ENCODE measurements around the gene NTRK1.
A peak's percentile ranks its signal among the peaks of the same experiment; 100 is the strongest.
"Not testable (repeated sequence)": the region's sequence is repeated elsewhere in the genome, so short reads cannot be mapped to it uniquely, and the experiment has no call there.

NTRK1 gene

DNA sequence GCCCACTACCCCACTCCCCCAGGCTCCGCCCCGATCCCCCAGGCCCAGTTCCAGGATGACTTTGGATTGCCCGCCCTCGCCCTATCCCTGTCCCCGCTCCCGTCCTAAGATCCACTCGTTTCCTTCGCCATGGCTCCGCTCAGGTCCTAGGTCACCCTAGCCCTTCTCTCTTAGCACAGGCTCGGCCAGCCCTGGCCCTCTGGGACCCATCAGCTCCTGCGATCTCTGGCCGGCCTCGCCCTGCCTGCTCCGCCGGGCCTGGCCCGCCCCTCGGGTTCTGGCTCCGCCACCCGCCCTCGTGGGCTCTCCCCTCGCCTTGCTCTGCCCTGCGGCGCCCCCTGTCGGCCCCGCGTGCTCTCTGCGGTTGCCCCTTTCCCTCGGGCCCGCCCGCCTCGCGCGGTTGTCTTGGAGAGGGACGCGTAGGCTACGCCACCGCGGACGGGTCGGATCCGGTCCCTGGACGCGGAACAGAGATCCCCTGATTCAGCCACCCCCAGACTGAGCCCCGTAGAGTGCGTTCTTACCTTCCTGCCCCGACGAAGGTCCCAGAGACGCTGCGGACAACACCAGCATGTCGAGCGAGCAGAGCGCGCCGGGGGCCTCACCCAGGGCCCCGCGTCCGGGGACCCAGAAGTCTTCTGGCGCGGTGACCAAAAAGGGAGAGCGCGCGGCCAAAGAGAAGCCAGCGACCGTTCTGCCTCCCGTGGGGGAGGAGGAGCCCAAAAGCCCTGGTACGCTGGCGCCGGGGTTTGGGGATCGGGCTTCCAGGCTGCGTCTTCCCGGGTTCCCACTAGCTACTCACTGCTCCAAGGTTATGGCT lies 59.8 kb downstream of the NTRK1 start, which contains the start of gene LRRC71:
Gene LRRC71, plus strand, starts transcription at position 400 of the 820 bp plus-strand sequence. Its CDS starts 172 bp downstream, at position 572.
- peak; percentile 76 for DNase-seq

DNA sequence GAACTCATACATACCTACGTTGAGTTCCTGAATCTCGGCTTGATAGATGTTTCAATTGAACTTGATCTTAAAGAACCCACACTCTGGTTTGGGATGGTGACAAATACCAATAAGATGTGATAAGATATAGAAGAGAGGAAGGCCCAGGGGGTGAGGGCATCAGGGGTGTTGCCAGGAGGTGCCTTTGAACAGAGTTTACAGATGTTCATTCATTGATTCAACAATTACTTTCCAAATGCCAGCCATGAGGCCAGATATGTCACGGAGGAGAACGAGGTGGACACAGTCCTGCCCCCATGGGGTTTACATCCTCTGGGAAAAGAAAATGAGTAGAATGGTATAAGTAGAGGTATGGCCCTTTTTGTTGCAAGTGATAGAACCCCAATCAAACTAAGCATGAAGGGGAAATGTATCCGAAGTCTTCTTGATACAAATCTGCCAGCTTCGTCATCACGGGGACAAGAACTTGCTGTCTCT lies 60.4 kb downstream of the NTRK1 start:
- DNase-seq: no peak

DNA sequence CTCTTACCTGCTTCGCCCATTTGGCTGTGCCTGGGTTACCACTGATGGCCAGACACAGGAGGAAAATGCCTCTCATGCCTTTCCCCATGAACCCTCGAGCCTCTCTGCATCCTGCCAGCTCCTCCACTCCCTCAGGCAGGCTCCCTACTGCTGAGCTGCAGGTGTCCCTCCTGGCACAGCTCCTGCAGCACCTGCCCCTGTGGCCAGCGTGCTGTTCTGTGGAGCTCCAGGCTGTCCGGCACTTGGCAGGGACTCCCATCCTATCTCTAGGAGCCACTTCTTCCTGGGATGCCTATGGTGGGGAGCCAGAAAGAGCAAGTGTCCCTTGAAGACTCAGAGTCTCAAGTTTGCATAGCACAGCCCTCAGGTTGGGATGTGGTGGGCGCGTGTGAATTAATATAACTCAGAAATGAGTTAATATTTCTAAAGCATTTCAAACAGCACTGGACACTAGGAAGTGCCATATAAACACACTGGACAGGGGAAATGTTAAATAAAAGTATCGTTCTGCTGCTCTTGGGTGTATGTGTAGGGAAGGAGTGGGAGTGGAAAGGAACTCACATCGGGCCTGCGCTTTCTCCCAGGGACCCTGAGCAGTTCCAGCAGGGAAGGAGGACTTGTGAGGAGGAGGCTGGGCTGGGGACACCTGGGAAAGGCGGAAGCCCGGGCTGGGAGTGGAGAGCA lies 62.5 kb downstream of the NTRK1 start:
- peak; percentile 67 for DNase-seq

DNA sequence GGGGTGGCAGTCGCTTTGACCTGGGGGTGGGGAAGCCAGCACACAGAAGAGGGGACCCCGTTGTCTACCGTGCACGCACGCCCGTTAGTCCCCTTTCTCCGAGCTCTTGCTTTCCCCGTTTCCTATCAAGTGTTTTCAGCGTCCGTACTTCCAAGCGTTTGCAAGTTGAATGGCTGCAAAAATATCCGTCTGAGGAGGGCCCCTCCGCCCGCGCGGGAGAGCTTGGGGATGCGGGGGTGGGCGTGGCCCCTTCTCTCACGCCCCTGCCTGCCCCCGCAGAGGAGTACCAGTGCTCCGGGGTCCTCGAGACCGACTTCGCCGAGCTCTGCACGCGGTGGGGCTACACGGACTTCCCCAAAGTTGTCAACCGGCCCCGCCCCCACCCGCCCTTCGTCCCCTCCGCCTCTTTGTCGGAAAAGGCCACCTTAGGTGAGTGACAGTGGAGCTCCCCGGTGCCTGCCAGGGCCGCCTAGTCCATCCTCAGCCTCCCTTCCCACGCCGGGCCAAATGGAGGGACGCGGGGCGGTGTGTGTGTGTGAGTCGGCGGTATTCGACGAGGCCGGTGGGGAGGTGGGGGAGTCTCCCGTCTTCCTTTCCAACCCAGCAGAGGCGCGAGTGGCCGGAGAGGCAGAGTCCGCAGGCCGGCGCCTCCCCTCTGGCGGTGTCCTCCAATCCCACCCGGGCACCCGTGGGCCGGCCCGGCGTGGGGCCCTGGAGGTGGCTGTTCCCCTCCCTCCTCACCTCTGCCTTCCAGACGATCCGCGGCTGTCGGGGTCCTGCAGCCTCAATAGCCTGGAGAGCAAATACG lies 63.2 kb downstream of the NTRK1 start:
- peak; percentile 5 for DNase-seq

DNA sequence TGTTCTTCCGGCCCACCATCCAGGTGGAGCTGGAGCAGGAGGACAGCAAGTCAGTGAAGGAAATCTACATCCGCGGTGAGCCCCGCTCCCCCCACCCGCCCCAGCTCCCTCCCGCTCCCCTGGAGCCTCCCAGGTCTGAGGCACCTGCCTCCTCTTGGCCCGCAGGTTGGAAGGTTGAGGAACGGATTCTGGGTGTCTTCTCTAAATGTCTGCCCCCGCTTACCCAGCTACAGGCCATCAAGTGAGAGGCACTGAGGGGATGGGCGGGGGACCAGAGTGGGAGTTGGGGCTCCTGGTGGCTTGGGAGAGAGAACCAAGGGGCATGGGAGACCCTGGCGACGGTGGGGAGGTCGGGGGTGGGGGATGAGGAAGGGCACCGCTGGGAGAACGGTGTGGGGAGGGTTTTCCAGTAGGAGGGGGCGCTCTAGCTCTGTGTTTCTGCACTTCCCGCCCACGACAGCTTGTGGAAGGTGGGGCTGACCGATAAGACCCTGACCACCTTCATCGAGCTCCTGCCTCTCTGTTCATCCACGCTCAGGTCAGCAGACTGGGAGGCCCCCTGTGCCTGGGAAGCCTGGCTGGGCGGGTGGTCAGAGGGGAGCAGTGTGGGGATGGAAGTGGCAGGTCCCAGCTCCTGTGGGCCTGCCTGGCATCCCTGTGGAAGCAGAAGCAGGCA lies 64.0 kb downstream of the NTRK1 start:
- DNase-seq: no peak

DNA sequence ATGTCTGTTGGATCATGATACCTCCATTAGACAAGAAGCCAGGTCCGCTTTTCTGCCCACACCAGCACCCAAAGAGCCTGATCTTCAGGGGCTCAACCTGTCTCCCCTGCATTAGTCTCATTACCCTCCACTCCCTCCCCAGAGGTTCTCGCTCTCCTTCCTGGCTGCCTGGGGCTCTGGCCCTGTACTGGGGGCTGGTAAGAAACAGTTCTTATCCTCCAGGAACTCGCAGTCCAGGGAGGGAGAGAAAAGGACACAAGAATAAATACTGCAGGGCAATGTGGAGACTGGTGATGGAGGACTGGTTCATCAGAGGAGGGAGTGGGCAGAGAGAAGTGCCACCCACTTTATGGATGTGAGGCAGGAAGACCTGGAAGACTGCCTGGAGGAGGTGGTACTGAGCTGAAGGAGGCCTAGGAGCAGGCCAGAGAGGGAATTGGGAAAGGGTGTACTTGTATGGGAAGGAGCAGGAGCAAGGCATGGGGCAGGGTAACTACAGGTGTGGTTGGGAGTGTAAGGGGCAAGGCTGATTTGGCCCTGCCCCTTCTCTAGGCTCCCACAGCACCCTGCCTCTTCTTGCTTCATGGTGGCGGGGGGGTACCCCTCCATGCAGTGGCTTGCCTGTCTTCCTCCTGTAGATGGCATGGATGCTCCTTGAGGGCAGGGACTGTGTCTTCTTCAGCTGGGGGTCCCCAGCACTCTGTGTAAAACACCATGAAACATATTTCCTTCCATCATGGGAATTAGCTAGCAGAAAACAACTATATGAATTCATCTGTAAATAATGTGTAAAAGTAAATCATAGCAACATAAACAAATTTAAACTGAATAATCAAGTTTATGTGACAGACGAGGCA lies 64.7 kb downstream of the NTRK1 start:
- DNase-seq: no peak

DNA sequence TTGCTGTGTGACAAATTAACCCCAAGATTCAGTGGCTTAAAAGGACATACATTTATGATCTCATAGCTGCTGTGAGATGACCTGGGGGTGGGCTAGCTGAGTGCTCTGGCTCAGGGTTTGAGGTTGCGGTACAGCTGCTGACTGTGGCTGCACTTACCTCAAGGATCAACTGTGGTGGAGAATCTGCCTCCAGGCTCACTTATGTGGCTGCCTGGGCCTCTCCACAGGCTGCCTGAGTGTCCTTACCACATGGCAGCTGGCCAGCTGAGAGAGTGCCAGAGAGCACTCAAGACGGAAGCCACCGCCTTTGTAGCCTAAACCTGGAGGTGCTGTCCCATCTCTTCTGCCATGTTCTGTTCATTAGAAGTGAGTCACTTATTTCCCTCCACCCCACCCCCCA lies 65.5 kb downstream of the NTRK1 start:
- no peak for DNase-seq

DNA sequence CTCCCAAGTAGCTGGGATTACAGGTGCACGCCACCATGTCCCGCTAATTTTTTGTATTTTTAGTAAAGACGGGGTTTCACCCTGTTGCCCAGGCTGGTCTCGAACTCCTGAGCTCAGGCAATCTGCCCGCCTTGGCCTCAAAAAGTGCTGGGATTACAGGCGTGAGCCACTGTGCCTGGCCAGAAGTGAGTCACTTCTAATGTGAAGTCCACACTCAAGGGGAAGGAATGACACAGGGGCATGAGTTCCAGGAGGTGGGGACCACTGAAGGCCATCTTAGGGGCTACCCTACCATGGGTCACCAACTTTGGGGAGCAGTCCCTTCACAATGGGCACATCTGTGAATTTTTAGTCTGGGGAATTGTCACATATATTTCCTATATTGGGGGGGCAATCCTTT lies 66.0 kb downstream of the NTRK1 start:
- not testable (repeated sequence) for DNase-seq

DNA sequence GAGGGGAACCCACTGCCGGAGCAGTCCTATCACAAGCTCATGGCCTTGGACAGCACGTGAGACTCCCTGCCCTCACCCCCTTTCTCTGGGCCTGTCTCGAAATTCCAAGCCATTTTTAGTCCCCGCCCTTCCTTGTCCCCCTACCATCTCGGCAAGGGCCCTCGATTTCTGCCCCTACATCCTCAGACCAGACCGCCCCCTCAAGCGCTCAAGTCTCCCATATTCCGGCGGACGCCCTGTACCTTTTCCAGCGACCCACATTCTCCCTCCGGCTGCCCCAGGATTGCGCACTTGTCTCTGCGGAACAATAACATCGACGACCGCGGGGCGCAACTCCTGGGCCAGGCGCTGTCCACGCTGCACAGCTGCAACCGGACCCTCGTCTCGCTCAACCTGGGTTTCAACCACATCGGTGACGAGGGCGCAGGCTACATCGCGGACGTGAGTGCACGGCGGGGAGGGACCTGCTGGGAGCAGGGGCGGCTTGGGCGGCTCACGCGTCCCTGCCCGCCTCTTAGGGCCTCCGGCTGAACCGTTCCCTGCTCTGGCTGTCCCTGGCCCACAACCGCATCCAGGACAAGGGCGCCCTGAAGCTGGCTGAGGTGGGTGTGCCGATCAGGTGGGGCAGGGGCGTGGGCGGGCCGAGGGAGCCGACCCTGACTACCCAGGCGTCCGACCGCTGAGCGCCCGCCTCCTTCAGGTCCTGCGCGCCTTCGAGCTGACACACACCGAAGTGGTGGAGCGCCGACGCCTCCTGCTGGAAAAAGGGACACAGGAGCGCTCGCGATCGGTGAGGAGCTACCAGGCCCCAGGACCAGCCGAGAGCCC lies 66.8 kb downstream of the NTRK1 start:
- peak; percentile 64 for DNase-seq

DNA sequence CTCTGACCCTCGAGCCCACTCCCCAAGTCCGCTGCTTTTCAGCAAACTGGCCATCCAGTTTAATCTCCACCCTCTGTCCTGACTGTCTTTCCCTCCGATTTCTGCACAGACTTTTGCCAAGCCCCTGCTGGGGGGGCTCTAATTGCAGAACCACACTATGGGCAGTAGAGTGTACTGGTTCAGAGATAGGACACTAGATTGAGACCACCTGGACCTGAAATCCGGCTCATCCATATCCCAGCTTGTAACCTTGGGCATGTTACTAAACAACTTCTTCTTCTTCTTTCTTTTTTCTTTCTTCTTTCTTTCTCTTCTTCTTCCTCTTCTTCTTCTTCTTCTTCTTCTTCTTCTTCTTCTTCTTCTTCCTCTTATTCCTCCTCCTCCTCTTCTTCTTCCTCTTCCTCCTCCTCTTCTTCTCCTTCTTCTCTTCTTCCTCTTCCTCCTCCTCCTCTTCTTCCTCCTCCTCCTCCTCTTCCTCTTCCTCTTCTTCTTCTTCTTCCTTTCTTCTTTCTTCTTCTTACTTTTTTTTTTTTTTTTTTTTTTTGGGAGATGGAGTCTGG lies 67.5 kb downstream of the NTRK1 start:
- DNase-seq: no peak

DNA sequence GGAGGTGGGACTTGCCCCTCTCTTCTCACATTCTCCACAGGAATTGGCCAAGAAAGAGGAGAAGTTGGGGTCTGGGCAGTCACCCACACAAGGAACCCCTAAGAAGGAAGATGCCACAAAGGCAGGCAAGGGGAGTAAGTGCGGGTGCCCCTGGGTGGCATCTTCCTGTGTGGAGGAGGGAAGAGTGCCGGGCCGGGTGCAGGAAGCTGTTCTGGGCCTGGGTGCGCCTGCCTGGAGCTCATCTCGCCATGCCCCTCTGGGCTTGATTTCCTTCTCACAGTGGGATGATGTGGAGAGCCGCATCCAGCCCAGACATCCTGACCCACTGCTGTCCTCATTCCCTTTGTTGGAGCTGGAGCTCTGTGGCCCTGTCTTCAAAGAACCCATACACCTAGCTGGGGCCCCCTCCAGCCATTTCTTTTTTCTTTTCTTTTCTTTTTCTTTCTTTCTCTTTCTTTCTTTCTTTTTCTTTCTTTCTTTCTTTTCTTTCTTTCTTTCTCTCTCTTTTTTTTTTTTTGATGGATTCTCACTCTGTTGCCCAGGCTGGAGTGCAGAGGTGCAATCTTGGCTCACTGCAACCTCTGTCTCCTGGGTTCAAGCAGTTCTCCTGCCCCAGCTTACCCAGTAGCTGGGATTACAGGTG lies 69.1 kb downstream of the NTRK1 start:
- no peak for DNase-seq

DNA sequence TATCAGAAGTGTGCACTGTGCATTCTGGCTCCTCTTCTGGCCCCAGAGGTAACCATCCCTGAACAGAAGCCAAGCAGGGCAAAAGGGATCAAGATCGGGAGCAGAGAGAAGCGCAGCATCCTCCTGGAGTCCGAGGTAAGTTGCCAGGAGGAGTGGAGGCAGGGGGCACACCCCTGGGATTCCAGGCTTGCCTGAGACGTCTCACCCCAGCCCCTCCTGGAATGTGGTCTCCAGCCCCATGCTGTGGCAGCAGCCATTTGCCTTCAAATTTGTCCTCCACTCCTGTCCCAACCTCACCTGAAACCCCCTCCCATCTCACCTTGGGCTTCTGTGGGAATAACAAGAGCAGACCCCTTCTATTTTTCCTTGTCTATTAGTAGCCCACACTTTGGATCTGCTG lies 69.8 kb downstream of the NTRK1 start:
- no peak for DNase-seq

All from NCI-H774 (cell line).